Measurements from ENCODE around the gene ABTB2. TPM values are rescaled to one million over a fixed set of nuclear protein-coding genes. Genes with fewer than 3 reads are reported as not detected.
A peak's percentile ranks its signal among the peaks of the same experiment; 100 is the strongest.
"Not testable (repeated sequence)": the region's sequence is repeated elsewhere in the genome, so short reads cannot be mapped to it uniquely, and the experiment has no call there.

Gene ABTB2
- total RNA-seq, 2 experiments from 2014 or later = 0.97 TPM

GRCh38 chr11:34252651-34253050 is 105.2 kb downstream of the ABTB2 start:
- Mint-ChIP-seq H3K9me3 (ENCODE audit: insufficient read depth) (no peaks in the 10 kb centered on the region), H3K4me3 (no peak overlapping the region)
- POLR2A ChIA-PET = interaction anchor here (0.9 kb wide), 1 partner anchor 553 kb away, joined by 5 read pairs; no protein-coding TSS in a partner anchor

GRCh38 chr11:34252015-34252414 is 105.8 kb downstream of the ABTB2 start:
- Mint-ChIP-seq H3K4me3 (no peak overlapping the region), H3K36me3 (ENCODE audit: low read depth) (peaks cover 2% of the 10 kb centered on the region), H3K4me1 (ENCODE audit: low read depth) (peaks cover 52% of the 10 kb centered on the region), H3K27me3 (ENCODE audit: low read depth) (peaks cover under 1% of the 10 kb centered on the region), H3K27ac (no peak overlapping the region), H3K9me3 (ENCODE audit: insufficient read depth) (no peaks in the 10 kb centered on the region)
- DNase-seq = no peak
- ChIA-PET CTCF (interaction anchor here (1.1 kb wide), 1 partner anchor 106 kb away, joined by 4 read pairs; the partner anchor contains the start of gene ABTB2), POLR2A (interaction anchor here (0.9 to 3.0 kb wide), 3 partner anchors 19 to 552 kb away, joined by 3 to 7 read pairs (median 5); partner anchors contain the start of gene ABTB2)
- ATAC-seq = no peak

More at GRCh38 chr11:34252651-34253050, 105.2 kb downstream of the ABTB2 start:
- CTCF ChIA-PET = no interaction called here
- no peak overlapping the region for H3K27ac Mint-ChIP-seq
- peaks cover 2% of the 10 kb centered on the region for H3K27me3 Mint-ChIP-seq (ENCODE audit: low read depth)
- ATAC-seq (no peak), DNase-seq (no peak)
- peaks cover 46% of the 10 kb centered on the region for H3K4me1 Mint-ChIP-seq (ENCODE audit: low read depth)
- peaks cover 2% of the 10 kb centered on the region for H3K36me3 Mint-ChIP-seq (ENCODE audit: low read depth)

GRCh38 chr11:34251589-34251980 is 106.2 kb downstream of the ABTB2 start:
- no peak for ATAC-seq
- ChIA-PET CTCF (interaction anchor here (0.7 to 5.1 kb wide), 8 partner anchors 8 to 107 kb away, joined by 3 to 38 read pairs (median 4); partner anchors contain the start of gene ABTB2), POLR2A (interaction anchor here (0.9 to 3.0 kb wide), 3 partner anchors 18 to 552 kb away, joined by 3 to 7 read pairs (median 5); partner anchors contain the start of gene ABTB2)
- Mint-ChIP-seq H3K9me3 (ENCODE audit: insufficient read depth) (no peaks in the 10 kb centered on the region), H3K27ac (peak overlapping the region; percentile 78), H3K4me3 (peak overlapping the region; percentile 25), H3K36me3 (ENCODE audit: low read depth) (peaks cover 2% of the 10 kb centered on the region), H3K4me1 (ENCODE audit: low read depth) (peaks cover 55% of the 10 kb centered on the region), H3K27me3 (ENCODE audit: low read depth) (no peaks in the 10 kb centered on the region)
- DNase-seq = no peak

GRCh38 chr11:34250732-34251588 is 106.8 kb downstream of the ABTB2 start:
- POLR2A ChIA-PET = interaction anchor here (1.4 to 3.0 kb wide), 4 partner anchors 11 to 106 kb away, joined by 3 to 7 read pairs (median 3); partner anchors contain the start of gene ABTB2
- Mint-ChIP-seq H3K9me3 (ENCODE audit: insufficient read depth) (no peaks in the 10 kb centered on the region), H3K27ac (peak overlapping the region; percentile 78)

GRCh38 chr11:34250211-34250610 is 107.6 kb downstream of the ABTB2 start:
- peak overlapping the region; percentile 51 for H3K27ac Mint-ChIP-seq
- peaks cover 67% of the 10 kb centered on the region for H3K4me1 Mint-ChIP-seq (ENCODE audit: low read depth)
- H3K9me3 Mint-ChIP-seq (ENCODE audit: insufficient read depth) = no peaks in the 10 kb centered on the region
- no peaks in the 10 kb centered on the region for H3K27me3 Mint-ChIP-seq (ENCODE audit: low read depth)
- ChIA-PET POLR2A (interaction anchor here (1.3 to 3.0 kb wide), 5 partner anchors 11 to 108 kb away, joined by 3 to 7 read pairs (median 3); partner anchors contain the start of gene ABTB2), CTCF (interaction anchor here (1.0 to 5.1 kb wide), 9 partner anchors 9 to 108 kb away, joined by 3 to 38 read pairs (median 5); partner anchors contain the start of gene ABTB2)
- ATAC-seq (no peak), DNase-seq (no peak)
- no peak overlapping the region for H3K4me3 Mint-ChIP-seq
- peaks cover 3% of the 10 kb centered on the region for H3K36me3 Mint-ChIP-seq (ENCODE audit: low read depth)

More at GRCh38 chr11:34250732-34251588, 106.8 kb downstream of the ABTB2 start:
- Mint-ChIP-seq H3K4me1 (ENCODE audit: low read depth) (peaks cover 59% of the 10 kb centered on the region), H3K27me3 (ENCODE audit: low read depth) (no peaks in the 10 kb centered on the region), H3K36me3 (ENCODE audit: low read depth) (peaks cover 3% of the 10 kb centered on the region), H3K4me3 (peak overlapping the region; percentile 25)
- CTCF ChIA-PET = interaction anchor here (0.7 to 5.1 kb wide), 10 partner anchors 9 to 107 kb away, joined by 3 to 38 read pairs (median 4); partner anchors contain the start of gene ABTB2
- peak; percentile 81 for DNase-seq
- ATAC-seq = peak; percentile 91

- no peak for DNase-seq
- CTCF ChIA-PET = interaction anchor here (0.8 to 5.1 kb wide), 8 partner anchors 15 to 109 kb away, joined by 3 to 38 read pairs (median 7); partner anchors contain the start of gene ABTB2
- POLR2A ChIA-PET = interaction anchor here (1.3 to 3.0 kb wide), 3 partner anchors 10 to 109 kb away, joined by 3 to 7 read pairs (median 3); partner anchors contain the start of gene ABTB2
- peaks cover 74% of the 10 kb centered on the region for H3K4me1 Mint-ChIP-seq (ENCODE audit: low read depth)
- peak overlapping the region; percentile 50 for H3K27ac Mint-ChIP-seq
- no peaks in the 10 kb centered on the region for H3K27me3 Mint-ChIP-seq (ENCODE audit: low read depth)
- H3K9me3 Mint-ChIP-seq (ENCODE audit: insufficient read depth) = no peaks in the 10 kb centered on the region
- no peak overlapping the region for H3K4me3 Mint-ChIP-seq
- H3K36me3 Mint-ChIP-seq (ENCODE audit: low read depth) = peaks cover 3% of the 10 kb centered on the region
- ATAC-seq = no peak
These were observed 108.4 kb downstream of the ABTB2 start for GRCh38 chr11:34249439-34249838.

- H3K9me3 Mint-ChIP-seq (ENCODE audit: insufficient read depth); H3K4me3 Mint-ChIP-seq; DNase-seq; H3K36me3 Mint-ChIP-seq (ENCODE audit: low read depth); H3K27me3 Mint-ChIP-seq (ENCODE audit: low read depth); H3K27ac Mint-ChIP-seq; ATAC-seq: not testable (repeated sequence)
- CTCF ChIA-PET = interaction anchor here (1.6 to 5.1 kb wide), 2 partner anchors 12 to 72 kb away, joined by 7 to 38 read pairs; no protein-coding TSS in a partner anchor
- POLR2A ChIA-PET = interaction anchor here (1.2 kb wide), 1 partner anchor 13 kb away, joined by 3 read pairs; no protein-coding TSS in a partner anchor
- H3K4me1 Mint-ChIP-seq (ENCODE audit: low read depth) = peaks cover 80% of the 10 kb centered on the region
These were observed 111.3 kb downstream of the ABTB2 start for GRCh38 chr11:34246511-34246910.

- H3K4me1 Mint-ChIP-seq (ENCODE audit: low read depth) = peaks cover 67% of the 10 kb centered on the region
- peaks cover 3% of the 10 kb centered on the region for H3K36me3 Mint-ChIP-seq (ENCODE audit: low read depth)
- no peak overlapping the region for H3K4me3 Mint-ChIP-seq
- CTCF ChIA-PET = interaction anchor here (1.6 kb wide), 1 partner anchor 11 kb away, joined by 5 read pairs; no protein-coding TSS in a partner anchor
- H3K27me3 Mint-ChIP-seq (ENCODE audit: low read depth) = no peaks in the 10 kb centered on the region
- H3K27ac Mint-ChIP-seq = peak overlapping the region; percentile 14
- POLR2A ChIA-PET = interaction anchor here (0.9 kb wide), 1 partner anchor 10 kb away, joined by 3 read pairs; no protein-coding TSS in a partner anchor
- peak; percentile 25 for DNase-seq
- ATAC-seq = no peak
- H3K9me3 Mint-ChIP-seq (ENCODE audit: insufficient read depth) = no peaks in the 10 kb centered on the region
These were observed 112.8 kb downstream of the ABTB2 start for GRCh38 chr11:34245041-34245440.

- H3K4me1 Mint-ChIP-seq (ENCODE audit: low read depth) = peaks cover 61% of the 10 kb centered on the region
- peak overlapping the region; percentile 25 for H3K4me3 Mint-ChIP-seq
- no peaks in the 10 kb centered on the region for H3K27me3 Mint-ChIP-seq (ENCODE audit: low read depth)
- ChIA-PET CTCF (interaction anchor here (1.1 to 1.6 kb wide), 4 partner anchors 9 to 71 kb away, joined by 3 to 5 read pairs (median 4); no protein-coding TSS in a partner anchor), POLR2A (no interaction called here)
- peaks cover 3% of the 10 kb centered on the region for H3K36me3 Mint-ChIP-seq (ENCODE audit: low read depth)
- DNase-seq = peak; percentile 56
- peak; percentile 46 for ATAC-seq
- H3K9me3 Mint-ChIP-seq (ENCODE audit: insufficient read depth) = no peaks in the 10 kb centered on the region
- no peak overlapping the region for H3K27ac Mint-ChIP-seq
These were observed 114.0 kb downstream of the ABTB2 start for GRCh38 chr11:34243600-34244464.

GRCh38 chr11:34242037-34242625 is 115.7 kb downstream of the ABTB2 start:
- DNase-seq = no peak
- Mint-ChIP-seq H3K9me3 (ENCODE audit: insufficient read depth) (no peaks in the 10 kb centered on the region), H3K36me3 (ENCODE audit: low read depth) (peaks cover 2% of the 10 kb centered on the region), H3K27ac (no peak overlapping the region), H3K4me3 (no peak overlapping the region), H3K4me1 (ENCODE audit: low read depth) (peaks cover 45% of the 10 kb centered on the region), H3K27me3 (ENCODE audit: low read depth) (no peaks in the 10 kb centered on the region)
- POLR2A ChIA-PET = no interaction called here
- ATAC-seq = no peak
- CTCF ChIA-PET = interaction anchor here (1.4 kb wide), 1 partner anchor 68 kb away, joined by 4 read pairs; no protein-coding TSS in a partner anchor

Measured in activated CD8-positive, alpha-beta T cell treated with anti-CD3 and anti-CD28 coated beads, Interleukin-2, amount 10 ng/mL, durations not matched to agents 7 days and 5 days (primary cell).